Stimulated activated CD4-positive, alpha-beta T cell treated with anti-CD3 and anti-CD28 coated beads, Interleukin-4, amount 100 ng/mL, for 48 hours (primary cell): ENCODE measurements around the gene NANOS3.
A peak's percentile ranks its signal among the peaks of the same experiment; 100 is the strongest.

Source experiments
- DNase-seq, 2 donors: peaks; one replicate each; pipeline ENCODE4 v3.0.0-alpha.2; 2020; ENCODE audit warnings: low read depth in 2 of 2

The NANOS3 gene

GRCh38 chr19:13885826-13886365 is 9.0 kb downstream of the NANOS3 start:
- DNase-seq = no peak

- DNase-seq = no peak
These were observed 10.1 kb downstream of the NANOS3 start for GRCh38 chr19:13887018-13887436.

- no peak for DNase-seq
These were observed 10.6 kb downstream of the NANOS3 start for GRCh38 chr19:13887517-13887916.

- no peak for DNase-seq
These were observed 11.3 kb downstream of the NANOS3 start for GRCh38 chr19:13888281-13888680.

GRCh38 chr19:13890136-13890535 is 13.2 kb downstream of the NANOS3 start:
- DNase-seq = no peak

- DNase-seq = no peak
These were observed 15.9 kb downstream of the NANOS3 start for GRCh38 chr19:13892870-13893269.

- no peak for DNase-seq
These were observed 17.6 kb downstream of the NANOS3 start for GRCh38 chr19:13894552-13894951.

- no peak for DNase-seq
These were observed 19.3 kb downstream of the NANOS3 start for GRCh38 chr19:13896227-13896626.

- no peak for DNase-seq
These were observed 22.5 kb downstream of the NANOS3 start for GRCh38 chr19:13899393-13899792.

- DNase-seq = no peak
These were observed 23.1 kb downstream of the NANOS3 start for GRCh38 chr19:13899912-13900584.

- no peak for DNase-seq
These were observed 26.1 kb downstream of the NANOS3 start for GRCh38 chr19:13902993-13903555.

- DNase-seq = peak; percentile 96
These were observed 28.9 kb downstream of the NANOS3 start, which contains the start of the genes BRME1 and CC2D1A for GRCh38 chr19:13905634-13906520. TSS of gene BRME1 (minus strand) at chr19:13906117. CDS start at chr19:13904892, 1,225 bp downstream. TSS of gene CC2D1A (plus strand) at chr19:13906201. CDS start at chr19:13906442, 241 bp downstream.

- no peak for DNase-seq
These were observed 29.6 kb downstream of the NANOS3 start for GRCh38 chr19:13906521-13906904.

GRCh38 chr19:13906910-13907309 is 30.0 kb downstream of the NANOS3 start:
- DNase-seq = no peak

- no peak for DNase-seq
These were observed 31.7 kb downstream of the NANOS3 start for GRCh38 chr19:13908674-13909073.

- DNase-seq = no peak
These were observed 32.5 kb downstream of the NANOS3 start for GRCh38 chr19:13909430-13909829.

- no peak for DNase-seq
These were observed 36.4 kb downstream of the NANOS3 start for GRCh38 chr19:13913352-13913751.

GRCh38 chr19:13914777-13915176 is 37.8 kb downstream of the NANOS3 start:
- no peak for DNase-seq

- no peak for DNase-seq
These were observed 41.0 kb downstream of the NANOS3 start for GRCh38 chr19:13917888-13918406.

- no peak for DNase-seq
These were observed 41.9 kb downstream of the NANOS3 start for GRCh38 chr19:13918726-13919411.

- DNase-seq = no peak
These were observed 43.6 kb downstream of the NANOS3 start for GRCh38 chr19:13920524-13920923.
